Measurements from ENCODE around the gene MSH3.
"Not testable (repeated sequence)": the region's sequence is repeated elsewhere in the genome, so short reads cannot be mapped to it uniquely, and the experiment has no call there.

The MSH3 gene

DNA sequence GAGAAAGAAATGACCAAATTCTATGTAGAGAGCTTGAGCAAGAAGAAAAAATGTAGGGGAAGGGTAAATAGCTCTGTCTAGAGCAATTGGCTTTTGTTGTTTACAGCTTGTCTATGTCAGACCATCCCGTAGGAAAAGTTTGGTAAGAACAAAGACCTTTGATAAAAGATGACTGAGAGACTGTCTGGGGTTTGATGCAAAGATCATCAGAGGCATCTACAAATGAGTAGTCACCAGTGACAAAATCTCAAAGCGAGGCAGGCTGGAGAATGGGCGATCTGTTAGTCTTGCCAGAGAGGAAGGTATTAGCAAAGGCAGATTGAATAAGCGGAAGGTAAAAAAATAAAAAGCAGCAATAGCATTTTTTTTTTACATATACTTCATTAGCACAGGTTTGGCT lies 180.7 kb downstream of the MSH3 start:
- H3K9ac ChIP-seq = no peak overlapping the region
- no peaks in the 10 kb centered on the region for H3K4me1 ChIP-seq
- no peak overlapping the region for H3K4me3 ChIP-seq
- no peak overlapping the region for H3K4me2 ChIP-seq
- no peaks in the 10 kb centered on the region for H4K20me1 ChIP-seq
- H3K27ac ChIP-seq = no peak overlapping the region
- TF ChIP-seq Cebpa-rat (IDR thresholded peaks at IDR 0.05) = no peak
- no peaks in the 10 kb centered on the region for H3K27me3 ChIP-seq
- peaks cover 0 to 14% (median 6%) of the 10 kb centered on the region in 11 experiments; a peak in 7 of 22 replicates for H3K36me3 ChIP-seq
- H3K9me3 ChIP-seq (replicated peaks in 1 of 11) = no peaks in the 10 kb centered on the region; a peak in 1 of 22 replicates

GRCh38 chr5:80837679-80838078 lies 183.2 kb downstream of the MSH3 start:
- no peaks in the 10 kb centered on the region for H3K4me1 ChIP-seq
- no peak for TF ChIP-seq Cebpa-rat (IDR thresholded peaks at IDR 0.05)
- H3K36me3 ChIP-seq = peaks cover 0 to 10% (median 0%) of the 10 kb centered on the region in 11 experiments; a peak in 1 of 22 replicates
- no peak overlapping the region for H3K4me2 ChIP-seq
- H3K27ac ChIP-seq = no peak overlapping the region
- H3K27me3 ChIP-seq = no peaks in the 10 kb centered on the region
- H3K9ac ChIP-seq = no peak overlapping the region
- H4K20me1 ChIP-seq = no peaks in the 10 kb centered on the region
- no peak overlapping the region for H3K4me3 ChIP-seq
- H3K9me3 ChIP-seq (replicated peaks in 1 of 11) = peaks cover 0 to 5% (median 0%) of the 10 kb centered on the region in 11 experiments; a peak in 2 of 22 replicates

- not testable (repeated sequence) for H3K27ac ChIP-seq, H4K20me1 ChIP-seq, H3K27me3 ChIP-seq, H3K9ac ChIP-seq, H3K4me1 ChIP-seq, H3K4me2 ChIP-seq, H3K4me3 ChIP-seq
- peaks cover 0 to 14% (median 7%) of the 10 kb centered on the region in 11 experiments; a peak in 12 of 22 replicates for H3K9me3 ChIP-seq (replicated peaks in 1 of 11)
- H3K36me3 ChIP-seq = peaks cover 0 to 10% (median 7%) of the 10 kb centered on the region in 11 experiments; a peak in 11 of 22 replicates
Observed at GRCh38 chr5:80841026-80841797, 186.8 kb downstream of the MSH3 start.

- H4K20me1 ChIP-seq, H3K27me3 ChIP-seq, H3K9ac ChIP-seq, H3K4me3 ChIP-seq, H3K4me2 ChIP-seq, H3K4me1 ChIP-seq, H3K27ac ChIP-seq: not testable (repeated sequence)
- Histone ChIP-seq H3K9me3 (replicated peaks in 1 of 11) (peaks cover 31 to 51% (median 47%) of the 10 kb centered on the region in 11 experiments), H3K36me3 (peaks cover 27 to 51% (median 42%) of the 10 kb centered on the region in 11 experiments)
Observed at GRCh38 chr5:80846422-80846821, 192.0 kb downstream of the MSH3 start.

DNA sequence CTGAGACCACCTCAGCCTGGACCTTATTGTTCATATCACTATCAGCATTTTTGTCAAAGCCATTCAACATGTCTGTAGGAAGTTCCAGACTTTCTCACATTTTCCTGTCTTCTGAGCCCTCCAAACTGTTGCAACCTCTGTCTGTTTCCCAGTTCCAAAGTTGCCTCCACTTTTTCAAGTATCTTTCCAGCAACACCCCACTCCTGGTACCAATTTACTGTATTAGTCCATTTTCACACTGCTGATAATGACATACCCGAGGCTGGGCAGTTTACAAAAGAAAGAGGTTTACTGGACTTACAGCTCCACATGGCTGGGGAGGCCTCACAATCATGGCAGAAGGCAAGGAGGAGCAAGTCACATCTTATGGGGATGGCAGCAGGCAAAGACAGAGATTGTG lies 195.7 kb downstream of the MSH3 start:
- Histone ChIP-seq H3K9me3 (replicated peaks in 1 of 11) (peaks cover 31 to 51% (median 45%) of the 10 kb centered on the region in 11 experiments), H3K4me3 (0 out of 20 replicates have a peak overlapping the region, but pooled peaks of 1 of the 10 experiments have one; percentile 7), H3K36me3 (peaks cover 36 to 68% (median 50%) of the 10 kb centered on the region in 11 experiments)
- H3K9ac ChIP-seq, H3K27me3 ChIP-seq, H3K4me2 ChIP-seq, H4K20me1 ChIP-seq, H3K27ac ChIP-seq, H3K4me1 ChIP-seq: not testable (repeated sequence)

DNA sequence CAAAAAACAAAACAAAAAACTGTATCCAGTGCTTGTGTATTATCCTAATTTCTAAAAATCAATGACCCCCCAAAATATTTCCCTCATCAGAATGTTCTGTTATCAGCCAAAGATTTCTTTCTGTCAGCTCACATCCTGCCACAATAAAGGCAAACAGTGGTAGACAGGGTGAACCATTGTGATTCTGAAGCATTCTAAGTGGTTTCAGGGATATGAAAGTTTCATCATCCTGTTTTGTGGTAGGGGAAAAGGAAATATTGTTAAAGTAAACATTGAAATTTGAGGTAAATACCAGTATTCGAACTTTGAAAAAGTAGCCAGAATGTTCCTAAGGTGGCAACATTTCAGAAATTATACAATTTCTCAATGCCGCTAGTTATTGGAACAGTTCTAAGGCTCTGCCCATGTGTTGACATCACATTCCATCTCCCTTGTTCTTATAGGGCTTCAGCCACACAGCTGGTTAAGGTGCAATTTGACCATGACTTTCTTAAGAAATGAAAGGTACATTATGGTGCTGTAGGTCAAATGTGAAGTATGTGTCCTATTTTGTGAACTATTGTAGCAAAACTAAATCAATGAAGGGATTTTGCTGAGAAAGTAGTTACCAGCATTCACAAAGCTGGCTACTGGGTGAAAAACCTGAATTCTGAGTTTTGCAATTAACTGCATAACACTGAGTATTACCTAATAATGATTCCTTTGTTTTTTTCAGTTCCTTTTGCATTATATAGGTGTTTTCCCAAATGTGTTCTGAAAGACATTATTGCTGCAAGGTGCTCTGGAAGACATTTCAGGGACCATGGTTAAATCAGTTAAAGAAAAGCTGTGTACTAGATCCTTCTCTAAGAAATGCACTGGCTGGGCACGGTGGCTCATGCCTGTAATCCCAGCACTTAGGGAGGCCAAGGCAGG lies 198.1 kb downstream of the MSH3 start:
- no peak overlapping the region for H3K4me3 ChIP-seq
- H3K4me2 ChIP-seq = no peak overlapping the region; a peak in 1 of 22 replicates
- peaks cover 47 to 58% (median 51%) of the 10 kb centered on the region in 11 experiments for H3K9me3 ChIP-seq (replicated peaks in 1 of 11)
- H3K27me3 ChIP-seq = no peaks in the 10 kb centered on the region
- peaks cover 45 to 77% (median 61%) of the 10 kb centered on the region in 11 experiments for H3K36me3 ChIP-seq
- no peak overlapping the region for H3K27ac ChIP-seq
- H3K9ac ChIP-seq = no peak overlapping the region
- peaks cover 0 to 7% (median 0%) of the 10 kb centered on the region in 10 experiments; a peak in 3 of 20 replicates for H3K4me1 ChIP-seq
- H4K20me1 ChIP-seq = no peaks in the 10 kb centered on the region
- no peak for TF ChIP-seq Cebpa-rat (IDR thresholded peaks at IDR 0.05)

- Histone ChIP-seq H3K36me3 (peaks cover 50 to 77% (median 60%) of the 10 kb centered on the region in 11 experiments), H3K4me1 (peaks cover 0 to 7% (median 0%) of the 10 kb centered on the region in 10 experiments; a peak in 3 of 20 replicates), H3K4me2 (no peak overlapping the region), H3K27me3 (no peaks in the 10 kb centered on the region), H3K27ac (no peak overlapping the region), H4K20me1 (no peaks in the 10 kb centered on the region), H3K4me3 (no peak overlapping the region), H3K9me3 (replicated peaks in 1 of 11) (peaks cover 46 to 57% (median 51%) of the 10 kb centered on the region in 11 experiments), H3K9ac (no peak overlapping the region)
- no peak for TF ChIP-seq Cebpa-rat (IDR thresholded peaks at IDR 0.05)
Observed at GRCh38 chr5:80853413-80853812, 199.0 kb downstream of the MSH3 start.

DNA sequence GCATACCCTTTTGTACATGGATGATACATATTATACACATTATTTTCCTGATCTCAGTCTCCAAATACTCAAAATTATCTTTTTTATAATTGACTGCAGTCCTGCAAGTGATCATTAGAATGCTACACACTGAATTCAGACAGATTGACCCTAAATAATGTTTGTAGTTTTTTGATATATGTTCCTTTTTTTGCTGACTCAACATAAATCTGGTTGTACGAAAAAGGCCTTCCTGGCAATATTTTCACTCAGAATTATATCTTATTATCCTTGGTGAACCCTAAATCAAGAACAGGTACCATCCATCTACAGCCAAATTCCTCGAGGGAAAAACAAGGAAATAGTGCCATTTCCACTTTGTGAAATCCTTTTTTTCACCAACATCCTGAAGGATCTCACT lies 200.1 kb downstream of the MSH3 start:
- Histone ChIP-seq H3K4me1 (peaks cover 0 to 7% (median 0%) of the 10 kb centered on the region in 10 experiments; a peak in 3 of 20 replicates), H3K36me3 (peaks cover 46 to 77% (median 53%) of the 10 kb centered on the region in 11 experiments), H3K27ac (no peak overlapping the region), H3K27me3 (no peaks in the 10 kb centered on the region), H3K4me2 (no peak overlapping the region), H3K9ac (no peak overlapping the region), H3K4me3 (no peak overlapping the region), H3K9me3 (replicated peaks in 1 of 11) (peaks cover 34 to 51% (median 46%) of the 10 kb centered on the region in 11 experiments), H4K20me1 (no peaks in the 10 kb centered on the region)
- no peak for TF ChIP-seq Cebpa-rat (IDR thresholded peaks at IDR 0.05)
